PC-3 (cell line): ENCODE measurements around the gene EXOC8. TPM values are rescaled to one million over a fixed set of nuclear protein-coding genes. Genes with fewer than 3 reads are reported as not detected.

Experiments
- ATAC-seq: fragments of 200-7000 bp; cut with Tn5 transposase; 2 replicates; pipeline ENCODE4 v1.9.1; 2020; ENCODE audit warnings: mild to moderate bottlenecking, moderate library complexity
- BruUV-seq: library from RNA; stranded (reverse); fragments of 400-500 nt; replicated peaks from 2 replicates; lab custom pipeline; 2021; lab: Mats Ljungman, UMichigan
- CTCF ChIA-PET: fragments of 300-600 bp; sonication (Branson Sonifier 250); formaldehyde crosslinking; loops from one replicate; lab custom pipeline; 2022; ENCODE audit warnings: antibody characterized with exemption; lab: Charles Lee
- POLR2A ChIA-PET: fragments of 300-600 bp; sonication (Branson Sonifier 250); formaldehyde crosslinking; loops from one replicate; lab custom pipeline; 2022; ENCODE audit warnings: antibody characterized with exemption; ENCODE audit not compliant: unreplicated experiment; lab: Charles Lee
- DNase-seq: peaks from one replicate; pipeline ENCODE4 v3.0.0-alpha.2; 2015
- H2AFZ ChIP-seq: fragments of 300-600 bp; sonication (generic); 2 replicates; pipeline ENCODE4 v1.6.0; 2016; ENCODE audit warnings: antibody characterized with exemption, low read length
- H3F3A ChIP-seq: fragments of 300-600 bp; sonication (generic); one replicate; pipeline ENCODE4 v1.6.0; 2017; ENCODE audit warnings: antibody characterized with exemption, low read length, control low read depth, mild to moderate bottlenecking; ENCODE audit not compliant: unreplicated experiment
- H3K27ac ChIP-seq: fragments of 300-600 bp; sonication (generic); 2 replicates; pipeline ENCODE4 v1.5.1; 2016; ENCODE audit warnings: mild to moderate bottlenecking, low read length
- H3K27me3 ChIP-seq: fragments of 300-600 bp; sonication (generic); 2 replicates; pipeline ENCODE4 v1.6.1; 2016; ENCODE audit warnings: low read length, mixed read lengths
- H3K36me3 ChIP-seq: fragments of 300-600 bp; sonication (generic); 2 replicates; pipeline ENCODE4 v1.6.1; 2016; ENCODE audit warnings: low read depth, mixed run types, low read length, mixed read lengths
- H3K4me1 ChIP-seq: fragments of 300-600 bp; sonication (generic); 2 replicates; pipeline ENCODE4 v1.5.1; 2016; ENCODE audit warnings: low read length; ENCODE audit not compliant: insufficient read depth
- H3K4me2 ChIP-seq: fragments of 300-600 bp; sonication (generic); 2 replicates; pipeline ENCODE4 v1.6.0; 2016; ENCODE audit warnings: low read length
- H3K4me3 ChIP-seq: fragments of 300-600 bp; sonication (generic); 2 replicates; pipeline ENCODE4 v1.5.1; 2016; ENCODE audit warnings: mild to moderate bottlenecking, low read length, mixed read lengths
- H3K79me2 ChIP-seq: fragments of 300-600 bp; sonication (generic); 2 replicates; pipeline ENCODE4 v1.6.1; 2017; ENCODE audit warnings: low read length, mixed read lengths
- H3K9ac ChIP-seq: fragments of 300-600 bp; sonication (generic); 2 replicates; pipeline ENCODE4 v1.6.0; 2016; ENCODE audit warnings: mild to moderate bottlenecking, low read length
- H3K9me2 ChIP-seq: fragments of 300-600 bp; sonication (generic); replicated peaks from 2 replicates; pipeline ENCODE4 v1.6.1; 2016; ENCODE audit warnings: mixed run types, low read length, mixed read lengths
- H3K9me3 ChIP-seq: fragments of 300-600 bp; sonication (generic); 2 replicates; pipeline ENCODE4 v1.6.1; 2016; ENCODE audit warnings: low read length, mixed read lengths
- H4K20me1 ChIP-seq: fragments of 300-600 bp; sonication (generic); 2 replicates; pipeline ENCODE4 v1.6.1; 2016; ENCODE audit warnings: low read length, mixed read lengths
- CTCF ChIP-seq: fragments of 300-600 bp; sonication (generic); conservative IDR thresholded peaks from 2 replicates; pipeline ENCODE4 v1.5.1; 2017; ENCODE audit warnings: antibody characterized with exemption, low read depth, mild to moderate bottlenecking, low read length
- EZH2 ChIP-seq: fragments of 300-600 bp; sonication (generic); IDR thresholded peaks from one replicate; pipeline ENCODE4 v1.6.1; 2017; ENCODE audit warnings: antibody characterized with exemption, mild to moderate bottlenecking, low read length; ENCODE audit not compliant: unreplicated experiment
- EZH2phosphoT487 ChIP-seq: fragments of 300-600 bp; sonication (generic); IDR thresholded peaks from 2 replicates; pipeline ENCODE4 v1.6.1; 2018; ENCODE audit warnings: mild to moderate bottlenecking, antibody characterized with exemption, low read length, borderline replicate concordance
- intact Hi-C: fragments of 100-400 bp; cut with micrococcal nuclease; formaldehyde crosslinking; loops from 2 replicates; pipeline ENCODE4 v1.9.0; 2023
- total RNA-seq: library from RNA; depleted of rRNA; stranded (reverse); fragments of >200 nt; gene quantifications from 2 replicates; pipeline ENCODE4 v1.2.3, GENCODE V29; 2014

The EXOC8 gene
- total RNA-seq, 1 experiment from 2014 or later = 14.0 TPM

GRCh38 chr1:231327617-231328016 is 10.0 kb downstream of the EXOC8 start:
- Histone ChIP-seq H2AFZ (no peak overlapping the region), H3K27me3 (no peaks in the 10 kb centered on the region), H3K36me3 (no peaks in the 10 kb centered on the region), H3K4me1 (peaks cover 2% of the 10 kb centered on the region; the same call in 1 of the 2 replicates), H3F3A (no peaks in the 10 kb centered on the region), H4K20me1 (peaks cover 8% of the 10 kb centered on the region), H3K9me2 (no peaks in the 10 kb centered on the region), H3K79me2 (peaks cover 19% of the 10 kb centered on the region), H3K9me3 (no peaks in the 10 kb centered on the region), H3K9ac (no peak overlapping the region), H3K27ac (no peak overlapping the region), H3K4me3 (no peak overlapping the region), H3K4me2 (no peak overlapping the region)
- ATAC-seq = no peak
- ChIA-PET CTCF (no interaction called here), POLR2A (no interaction called here)
- DNase-seq = no peak
- no peak for TF ChIP-seq CTCF
- no peak for TF ChIP-seq EZH2phosphoT487
- no peak for TF ChIP-seq EZH2
- no TSS peak for BruUV-seq
- intact Hi-C loops = no loop called here

GRCh38 chr1:231326248-231326647 is 11.4 kb downstream of the EXOC8 start:
- no peak for TF ChIP-seq CTCF
- no peak for TF ChIP-seq EZH2
- no peak for TF ChIP-seq EZH2phosphoT487
- no peak for ATAC-seq
- Histone ChIP-seq H3K4me1 (no peaks in the 10 kb centered on the region), H2AFZ (no peak overlapping the region), H3K27ac (no peak overlapping the region), H3K9me2 (no peaks in the 10 kb centered on the region), H3K79me2 (peaks cover 5% of the 10 kb centered on the region), H3K9ac (no peak overlapping the region), H3K36me3 (no peaks in the 10 kb centered on the region), H3K9me3 (no peaks in the 10 kb centered on the region), H4K20me1 (no peaks in the 10 kb centered on the region), H3K27me3 (no peaks in the 10 kb centered on the region), H3F3A (no peaks in the 10 kb centered on the region), H3K4me2 (no peak overlapping the region), H3K4me3 (no peak overlapping the region)
- CTCF ChIA-PET = no interaction called here
- intact Hi-C loops = no loop called here
- no peak for DNase-seq
- no TSS peak for BruUV-seq
- POLR2A ChIA-PET = no interaction called here

- Histone ChIP-seq H3K27ac (no peak overlapping the region), H3K4me3 (no peak overlapping the region), H3K9me2 (no peaks in the 10 kb centered on the region), H3K9ac (no peak overlapping the region), H3K79me2 (no peaks in the 10 kb centered on the region), H3K4me1 (no peaks in the 10 kb centered on the region), H3F3A (no peaks in the 10 kb centered on the region), H3K36me3 (no peaks in the 10 kb centered on the region), H4K20me1 (no peaks in the 10 kb centered on the region), H2AFZ (no peak overlapping the region), H3K9me3 (no peaks in the 10 kb centered on the region), H3K27me3 (no peaks in the 10 kb centered on the region), H3K4me2 (no peak overlapping the region)
- intact Hi-C loops = no loop called here
- no TSS peak for BruUV-seq
- ChIA-PET CTCF (no interaction called here), POLR2A (no interaction called here)
- DNase-seq (no peak), ATAC-seq (no peak)
- TF ChIP-seq EZH2 (no peak), EZH2phosphoT487 (no peak), CTCF (no peak)
Measured at GRCh38 chr1:231324660-231325059, 13.0 kb downstream of the EXOC8 start.
